DND-41 (cell line): ENCODE results near the gene ENAH.

Source experiments
- EZH2 ChIP-seq: IDR thresholded peaks from 3 replicates; pipeline ENCODE4 v1.6.1; 2012; ENCODE audit warnings: borderline replicate concordance, low read depth, mild to moderate bottlenecking, moderate library complexity, low read length, inconsistent platforms; ENCODE audit not compliant: severe bottlenecking
- TF ChIP-seq, protein P1 (sequence below): IDR thresholded peaks from 2 replicates; pipeline ENCODE4 v1.5.1; 2012; ENCODE audit warnings: borderline replicate concordance, low read length, moderate library complexity, mild to moderate bottlenecking; ENCODE audit not compliant: poor library complexity, severe bottlenecking; ENCODE audit errors: extremely low read depth

DNA sequence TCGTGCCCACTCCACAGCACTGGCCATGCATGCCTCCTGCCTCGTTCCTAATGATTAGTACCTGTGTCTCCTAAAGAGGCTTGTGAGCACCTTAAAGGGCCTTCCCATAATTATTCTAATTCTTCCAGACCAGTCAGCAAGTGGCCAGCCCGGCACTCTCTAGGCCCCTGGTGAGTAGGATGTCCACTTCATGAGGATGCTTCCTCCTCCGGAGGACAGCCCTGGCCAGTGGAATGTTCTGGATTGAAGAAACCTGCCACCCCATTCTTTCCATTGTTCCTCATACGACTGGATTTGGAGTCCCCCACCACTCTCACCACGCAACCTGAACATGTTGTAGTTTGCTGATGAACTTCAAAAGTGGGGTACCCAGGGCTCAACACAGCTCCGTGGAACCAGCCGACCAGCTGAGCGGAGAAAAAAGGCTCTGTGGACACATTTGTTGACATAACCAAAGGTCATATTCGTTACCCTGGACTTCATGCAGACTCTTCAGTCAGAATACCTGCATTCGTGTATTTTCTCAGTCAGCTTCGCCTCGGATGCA is 178.4 kb downstream of the ENAH start:
- TF ChIP-seq, protein P1, sequence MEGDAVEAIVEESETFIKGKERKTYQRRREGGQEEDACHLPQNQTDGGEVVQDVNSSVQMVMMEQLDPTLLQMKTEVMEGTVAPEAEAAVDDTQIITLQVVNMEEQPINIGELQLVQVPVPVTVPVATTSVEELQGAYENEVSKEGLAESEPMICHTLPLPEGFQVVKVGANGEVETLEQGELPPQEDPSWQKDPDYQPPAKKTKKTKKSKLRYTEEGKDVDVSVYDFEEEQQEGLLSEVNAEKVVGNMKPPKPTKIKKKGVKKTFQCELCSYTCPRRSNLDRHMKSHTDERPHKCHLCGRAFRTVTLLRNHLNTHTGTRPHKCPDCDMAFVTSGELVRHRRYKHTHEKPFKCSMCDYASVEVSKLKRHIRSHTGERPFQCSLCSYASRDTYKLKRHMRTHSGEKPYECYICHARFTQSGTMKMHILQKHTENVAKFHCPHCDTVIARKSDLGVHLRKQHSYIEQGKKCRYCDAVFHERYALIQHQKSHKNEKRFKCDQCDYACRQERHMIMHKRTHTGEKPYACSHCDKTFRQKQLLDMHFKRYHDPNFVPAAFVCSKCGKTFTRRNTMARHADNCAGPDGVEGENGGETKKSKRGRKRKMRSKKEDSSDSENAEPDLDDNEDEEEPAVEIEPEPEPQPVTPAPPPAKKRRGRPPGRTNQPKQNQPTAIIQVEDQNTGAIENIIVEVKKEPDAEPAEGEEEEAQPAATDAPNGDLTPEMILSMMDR = no peak
- TF ChIP-seq EZH2 = no peak
